NCI-H2227 treated with DMSO at 0.1 percent for 48 hours (cell line): ENCODE data around the gene MAP4K5.

ENCODE experiments used
- DNase-seq: peaks from one replicate; lab custom pipeline; 2025; lab: John Stamatoyannopoulos, UW

The MAP4K5 gene

DNA sequence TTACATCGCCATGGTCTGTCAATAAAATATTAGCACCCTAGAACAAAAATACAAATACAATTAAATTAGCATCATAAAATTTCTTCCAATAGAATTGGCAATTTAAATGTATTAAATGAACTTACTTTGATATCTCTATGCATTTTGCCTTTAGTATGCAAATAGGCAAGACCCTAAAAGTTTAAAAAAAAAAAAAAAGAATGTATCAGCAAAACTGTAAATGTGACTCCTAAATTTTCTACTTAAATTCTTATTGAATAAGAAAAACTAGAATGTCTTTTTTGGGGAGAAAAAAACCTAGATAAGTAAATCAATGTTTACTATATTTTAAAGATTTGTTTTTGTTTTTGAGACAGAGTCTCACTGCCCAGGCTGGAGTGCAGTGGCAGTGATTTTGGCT lies 56.2 kb downstream of the MAP4K5 start:
- DNase-seq: no peak

- DNase-seq: no peak
These were observed 56.9 kb downstream of the MAP4K5 start for GRCh38 chr14:50475460-50475859.

DNA sequence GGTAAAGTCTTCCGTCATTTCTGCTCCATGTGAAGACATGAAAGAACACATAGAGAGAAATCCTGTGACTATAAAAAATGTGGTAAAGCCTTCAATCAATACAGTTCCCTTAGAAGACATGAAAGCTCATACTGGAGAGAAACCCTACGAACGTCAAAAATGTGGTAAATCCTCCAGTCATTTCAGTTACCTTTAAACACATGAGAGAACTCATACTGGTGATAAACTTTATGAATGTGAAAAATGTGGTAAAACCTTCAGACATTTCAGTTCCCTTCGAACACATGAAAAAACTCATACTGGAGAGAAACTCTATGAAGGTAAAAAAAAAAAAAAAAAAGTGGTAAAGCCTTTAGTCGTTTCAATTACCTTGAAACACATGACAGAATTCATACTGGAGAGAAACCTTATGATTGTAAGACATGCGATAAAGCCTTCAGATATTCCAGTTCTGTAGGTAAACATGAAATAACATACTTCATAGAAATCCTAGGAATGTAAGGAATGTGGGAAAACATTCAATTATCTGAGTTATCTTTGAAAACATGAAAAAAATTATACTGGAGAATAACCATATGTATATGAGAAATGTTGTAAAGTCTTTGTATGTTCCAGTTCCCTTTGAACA lies 60.4 kb downstream of the MAP4K5 start:
- no peak for DNase-seq

DNA sequence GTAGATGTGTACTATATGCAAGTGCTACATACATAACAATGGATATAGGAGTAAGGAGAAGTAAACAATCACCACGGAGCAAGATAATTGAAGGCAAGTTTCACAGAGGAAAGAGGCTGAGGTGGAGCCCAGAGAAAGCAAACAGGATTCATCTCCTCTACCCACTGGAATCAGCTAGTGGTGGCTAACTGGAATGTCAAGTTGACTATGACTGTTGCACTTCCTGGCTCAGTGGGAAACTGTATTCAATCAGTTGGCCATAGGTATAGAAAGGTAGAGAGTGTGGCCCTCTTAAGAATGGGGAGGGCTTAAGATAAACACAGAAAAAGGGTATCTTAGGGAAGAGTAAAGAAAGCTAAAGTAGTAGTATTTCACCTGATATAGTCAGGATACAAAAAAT lies 62.4 kb downstream of the MAP4K5 start:
- no peak for DNase-seq

- no peak for DNase-seq
These were observed 70.3 kb downstream of the MAP4K5 start for GRCh38 chr14:50462111-50462510.

- DNase-seq: no peak
These were observed 78.5 kb downstream of the MAP4K5 start for GRCh38 chr14:50453869-50454268.

DNA sequence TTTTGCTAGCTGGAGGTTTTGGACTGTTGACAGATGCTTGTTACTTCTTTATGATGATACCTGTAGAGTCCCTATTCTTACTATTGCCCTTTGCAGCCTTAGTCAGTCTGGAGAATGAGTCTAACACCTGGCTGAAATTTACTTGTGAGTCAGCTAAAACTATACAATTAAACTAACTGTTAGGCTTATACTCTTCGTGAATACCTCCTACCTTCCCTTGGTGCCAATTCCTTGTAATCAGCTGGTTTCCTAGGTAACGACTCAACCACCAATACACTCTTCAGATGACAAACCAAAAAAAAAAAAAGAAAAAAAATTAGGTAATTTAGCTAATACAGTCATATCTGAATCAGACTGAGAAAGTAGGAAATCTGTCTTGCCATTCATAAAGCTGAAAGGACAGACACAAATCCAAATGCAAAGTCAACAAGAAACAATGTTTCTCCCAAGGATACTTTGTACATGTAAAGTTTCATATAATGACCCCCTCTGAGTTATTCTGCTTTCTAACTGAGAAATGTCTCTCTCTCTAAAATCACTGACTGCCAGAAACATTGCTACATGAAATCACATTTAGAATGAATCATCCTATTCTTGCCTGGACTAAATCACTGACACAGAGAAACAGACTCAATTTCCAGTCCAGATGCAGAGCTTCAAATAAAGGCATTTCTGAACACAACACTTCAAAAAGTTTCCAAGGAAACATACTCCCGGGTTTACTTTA lies 79.2 kb downstream of the MAP4K5 start:
- DNase-seq: no peak

DNA sequence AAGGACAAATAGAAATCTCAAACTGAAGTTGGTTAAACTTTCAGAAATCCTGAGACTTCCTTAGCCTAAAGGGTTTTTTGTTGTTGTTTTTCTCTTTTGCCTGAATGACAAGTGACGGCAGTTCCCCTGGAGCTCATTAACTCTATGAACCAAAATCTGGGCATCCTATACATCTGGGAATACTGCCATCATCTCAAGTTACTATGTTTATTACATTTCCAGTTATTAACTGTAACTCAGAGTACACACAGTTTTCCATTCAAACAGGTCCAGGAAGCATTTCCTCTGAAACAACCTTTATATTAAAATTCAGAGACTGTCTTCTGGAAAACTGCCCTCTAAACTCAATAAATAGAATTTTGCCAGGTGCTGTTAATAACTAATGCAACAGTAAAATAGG lies 80.1 kb downstream of the MAP4K5 start:
- no peak for DNase-seq

GRCh38 chr14:50451854-50452253 lies 80.5 kb downstream of the MAP4K5 start:
- DNase-seq: no peak

- no peak for DNase-seq
These were observed 84.9 kb downstream of the MAP4K5 start for GRCh38 chr14:50447461-50447860.

DNA sequence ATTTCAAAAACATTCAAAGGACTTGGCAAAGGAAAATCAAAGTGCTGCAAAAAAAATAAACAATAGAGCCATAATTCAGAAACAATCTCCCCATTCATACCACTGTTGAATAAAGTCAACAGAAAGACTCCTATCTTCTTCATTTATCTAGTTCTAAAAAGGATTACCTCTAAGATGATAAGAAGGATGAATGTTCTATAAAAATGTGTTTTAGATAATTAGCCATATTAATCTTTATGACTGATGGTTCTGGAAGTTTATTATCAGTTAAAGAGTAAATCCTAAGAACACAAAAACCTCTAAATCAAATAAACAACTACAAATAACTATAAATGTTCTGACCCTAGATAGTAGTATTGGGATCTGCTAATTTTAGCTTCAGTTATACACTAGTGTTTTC lies 97.8 kb downstream of the MAP4K5 start:
- no peak for DNase-seq

DNA sequence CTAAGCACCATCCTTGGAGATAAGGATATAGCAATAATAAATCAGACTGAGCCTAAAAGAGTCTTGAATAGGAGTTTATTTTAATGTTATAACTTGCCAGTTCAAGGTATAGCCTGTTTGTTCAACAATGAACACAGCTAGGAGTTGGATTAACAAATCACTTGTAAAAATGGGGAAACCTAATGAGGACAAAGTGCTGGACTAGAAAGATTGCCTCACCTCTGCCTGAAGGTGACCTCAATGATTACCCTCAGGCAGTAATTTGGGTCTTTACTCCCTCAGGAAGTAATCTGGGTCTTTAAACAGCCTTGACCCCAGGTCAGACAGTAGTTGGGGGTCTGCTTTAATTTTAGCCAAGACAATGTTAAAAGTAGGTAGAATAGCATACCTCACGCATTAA lies 100.2 kb downstream of the MAP4K5 start:
- no peak for DNase-seq

GRCh38 chr14:50425816-50426215 lies 106.6 kb downstream of the MAP4K5 start:
- DNase-seq: no peak

- no peak for DNase-seq
These were observed 107.3 kb downstream of the MAP4K5 start for GRCh38 chr14:50425105-50425504.

DNA sequence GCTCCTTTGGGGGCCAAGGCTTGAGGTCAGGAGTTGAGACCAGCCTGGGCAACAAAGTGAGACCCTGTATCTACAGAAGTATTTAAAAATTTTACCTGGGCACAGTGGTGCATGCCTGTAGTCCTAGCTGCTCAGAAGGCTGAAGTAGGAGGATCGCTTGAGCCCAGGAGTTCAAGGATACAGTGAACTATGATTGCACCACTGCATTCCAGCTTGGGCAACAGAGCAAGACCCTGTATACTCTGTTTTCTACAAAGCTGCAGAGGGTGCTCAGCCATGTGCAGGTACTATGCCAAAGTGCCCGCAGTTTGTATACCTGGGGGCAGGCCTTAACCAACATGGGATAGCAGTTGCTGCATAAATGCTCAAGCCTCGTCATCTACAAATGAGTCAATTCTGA lies 108.8 kb downstream of the MAP4K5 start:
- no peak for DNase-seq

DNA sequence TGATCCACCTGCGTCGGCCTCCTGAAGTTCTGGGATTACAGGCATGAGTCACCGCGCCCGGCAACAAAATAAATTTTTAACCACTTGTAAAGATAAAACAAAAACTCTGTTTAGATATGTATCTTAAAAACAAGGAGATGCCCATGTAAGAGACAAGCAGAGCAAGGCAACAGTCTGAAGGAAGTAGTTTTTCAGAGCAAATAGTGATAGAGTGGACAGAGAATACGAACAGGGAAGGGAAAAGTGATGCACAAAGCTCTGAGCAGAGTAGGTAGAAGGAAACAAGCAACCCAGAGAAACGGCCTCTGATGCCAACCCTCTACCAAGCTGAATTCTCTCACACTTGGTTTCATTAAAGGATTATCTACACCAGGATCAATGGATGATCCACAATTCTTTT lies 110.9 kb downstream of the MAP4K5 start:
- DNase-seq: no peak

DNA sequence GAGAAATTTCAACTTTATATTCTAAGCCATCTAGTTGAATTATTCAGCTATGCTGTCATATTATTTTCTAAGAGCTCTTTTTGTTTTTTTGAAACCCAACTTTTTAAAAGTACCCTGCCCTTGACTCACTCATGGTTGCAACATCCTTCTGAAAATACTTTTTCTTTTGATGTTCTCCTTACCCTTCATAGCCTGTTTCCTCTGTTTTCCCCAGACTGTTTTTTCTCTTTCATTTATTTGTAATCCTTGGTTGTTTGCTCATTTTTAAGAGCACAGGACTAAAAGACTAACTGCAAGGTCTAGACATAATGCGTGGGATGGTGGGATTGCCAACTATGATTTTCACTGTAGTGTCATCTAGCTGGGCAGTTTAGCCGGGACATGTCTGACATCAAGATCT lies 114.5 kb downstream of the MAP4K5 start:
- DNase-seq: no peak

DNA sequence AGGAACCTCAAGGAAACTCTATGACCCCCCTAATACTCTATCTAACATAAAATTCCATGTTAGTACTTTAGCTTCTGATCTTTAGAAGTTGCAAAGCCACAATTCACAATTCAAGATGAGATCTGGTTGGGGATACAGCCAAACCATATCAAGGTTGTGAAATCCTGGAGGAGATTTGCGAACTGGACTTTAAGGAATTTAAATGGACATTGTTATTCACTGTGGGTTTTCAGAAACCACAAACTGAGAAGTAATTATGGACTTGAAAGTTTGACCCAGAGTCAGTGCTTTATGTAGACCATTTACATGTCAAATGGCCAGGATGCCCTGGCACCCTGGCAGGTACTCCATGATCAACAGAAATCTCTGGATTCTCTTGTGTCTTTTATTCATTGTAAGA lies 121.4 kb downstream of the MAP4K5 start:
- no peak for DNase-seq

- no peak for DNase-seq
These were observed 122.3 kb downstream of the MAP4K5 start for GRCh38 chr14:50410071-50410470.

GRCh38 chr14:50407111-50407812 lies 125.1 kb downstream of the MAP4K5 start:
- DNase-seq: no peak

DNA sequence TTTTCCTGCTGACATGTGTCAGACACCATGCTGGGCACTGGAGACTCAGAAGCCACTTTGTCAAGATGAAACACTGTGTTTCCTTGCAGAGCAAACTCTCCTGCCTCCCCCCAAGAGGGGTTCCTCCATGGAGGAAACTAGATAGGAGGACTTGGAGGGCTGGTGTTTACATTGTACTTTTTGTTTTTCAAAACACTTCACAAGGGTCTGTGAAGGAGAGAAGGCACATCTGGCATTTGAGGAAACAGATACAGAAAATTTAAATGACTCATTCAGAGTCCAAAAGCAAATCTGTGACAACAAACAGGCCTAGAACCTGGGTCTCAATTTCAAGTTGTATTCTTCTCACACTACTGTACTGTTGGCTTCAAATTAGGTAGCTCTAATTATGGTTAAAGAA lies 128.9 kb downstream of the MAP4K5 start:
- no peak for DNase-seq

GRCh38 chr14:50402965-50403364 lies 129.4 kb downstream of the MAP4K5 start:
- no peak for DNase-seq

DNA sequence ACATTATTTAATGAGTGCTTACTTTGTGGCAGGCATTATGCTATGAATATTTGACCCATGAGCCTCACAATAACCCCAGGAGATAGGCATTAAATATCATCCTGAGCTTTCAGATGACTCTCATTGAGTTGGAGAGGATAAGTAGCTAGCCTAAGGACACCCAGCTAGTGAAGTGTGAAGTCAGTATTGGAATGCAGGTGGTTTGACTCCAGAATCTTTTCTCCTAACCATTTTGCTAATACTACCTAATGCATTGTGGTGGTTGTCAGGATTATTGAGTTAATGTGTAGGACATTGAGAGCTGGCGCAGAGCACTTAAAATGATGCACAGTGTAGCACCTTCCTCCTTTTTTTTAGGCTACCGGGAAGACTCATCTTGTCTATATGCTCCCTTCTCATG lies 131.9 kb downstream of the MAP4K5 start:
- DNase-seq: no peak
